Peyer's patch (tissue), 4 donors: ENCODE data around the gene SPAG9.

ENCODE experiments used
- CTCF ChIP-seq, 6 experiments: fragments of 450-650 bp in 4 of 6; fragments of 200-600 bp in 2 of 6; sonication (generic) in 1 of 6; IDR thresholded peaks; one replicate each; pipeline ENCODE4 v1.5.1; 2017 to 2019; ENCODE audit warnings: antibody characterized with exemption in 6 of 6, mild to moderate bottlenecking in 3 of 6, moderate library complexity in 1 of 6
- POLR2A ChIP-seq, 2 donors: fragments of 450-650 bp; IDR thresholded peaks; one replicate each; pipeline ENCODE4 v1.5.1; 2017; ENCODE audit warnings: antibody characterized with exemption in 2 of 2, mild to moderate bottlenecking in 2 of 2, moderate library complexity in 2 of 2

- TF ChIP-seq CTCF (IDR thresholded peaks at IDR 0.05): no peak
- no peak for TF ChIP-seq POLR2A (IDR thresholded peaks at IDR 0.05)
Observed at GRCh38 chr17:50916708-50917417, 203.8 kb downstream of the SPAG9 start.
